GM23338 (cell line): Measurements from ENCODE around the gene LYST.

Experiments used
- CTCF ChIP-seq, 2 experiments: fragments of 200-600 bp in 1 of 2; sonication (generic) in 1 of 2; conservative IDR thresholded peaks; 2 replicates each; pipeline versions ENCODE4 v1.5.1 to v1.6.1; 2016 to 2017; ENCODE audit warnings: antibody characterized with exemption in 2 of 2, low read depth in 2 of 2, mild to moderate bottlenecking in 2 of 2, moderate library complexity in 1 of 2
- ETS1 ChIP-seq: IDR thresholded peaks from 2 replicates; pipeline ENCODE4 v1.6.1; 2016; ENCODE audit warnings: antibody characterized with exemption
- EZH2 ChIP-seq: fragments of 200-600 bp; sonication (generic); IDR thresholded peaks from one replicate; pipeline ENCODE4 v1.8.0; 2017; ENCODE audit warnings: antibody characterized with exemption, mild to moderate bottlenecking, low read depth; ENCODE audit not compliant: unreplicated experiment
- EZH2phosphoT487 ChIP-seq: fragments of 200-600 bp; sonication (generic); IDR thresholded peaks from one replicate; pipeline ENCODE4 v1.8.1; 2018; ENCODE audit warnings: antibody characterized with exemption; ENCODE audit not compliant: unreplicated experiment
- NANOG ChIP-seq: IDR thresholded peaks from 2 replicates; pipeline ENCODE4 v1.6.1; 2016; ENCODE audit warnings: antibody characterized with exemption, borderline replicate concordance
- POLR2AphosphoS5 ChIP-seq: IDR thresholded peaks from 2 replicates; pipeline ENCODE4 v1.6.1; 2016; ENCODE audit warnings: antibody characterized with exemption, low read depth
- REST ChIP-seq: IDR thresholded peaks from one replicate; pipeline ENCODE4 v1.6.1; 2018; ENCODE audit warnings: antibody characterized with exemption; ENCODE audit not compliant: unreplicated experiment
- STAT1 ChIP-seq: IDR thresholded peaks from one replicate; pipeline ENCODE4 v1.6.1; 2016; ENCODE audit warnings: antibody characterized with exemption; ENCODE audit not compliant: unreplicated experiment
- ZNF114 ChIP-seq: fragments of 250-450 bp; sonication (Bioruptor Pico); IDR thresholded peaks from 2 replicates; pipeline ENCODE4 v1.5.0; 2020; ENCODE audit warnings: mild to moderate bottlenecking, moderate library complexity
- ZNF331 ChIP-seq: fragments of 250-450 bp; sonication (Bioruptor Pico); IDR thresholded peaks from 2 replicates; pipeline ENCODE4 v1.5.0; 2020; ENCODE audit warnings: low read depth, mild to moderate bottlenecking, moderate library complexity

- no peak for TF ChIP-seq CTCF (conservative IDR thresholded peaks at IDR 0.05; ENCODE audit: low read depth in 2 of 2)
- no peak for TF ChIP-seq EZH2
- no peak for TF ChIP-seq EZH2phosphoT487
- TF ChIP-seq ZNF114 (CRISPR knock-in tag) = no peak
- TF ChIP-seq ETS1 = no peak
- no peak for TF ChIP-seq POLR2AphosphoS5
- no peak for TF ChIP-seq NANOG
- TF ChIP-seq REST = no peak
- TF ChIP-seq ZNF331 = no peak
- no peak for TF ChIP-seq STAT1
Measured at GRCh38 chr1:235671992-235672391, 194.7 kb downstream of the LYST start.
